Measurements from ENCODE around the gene ARL10.

DNA sequence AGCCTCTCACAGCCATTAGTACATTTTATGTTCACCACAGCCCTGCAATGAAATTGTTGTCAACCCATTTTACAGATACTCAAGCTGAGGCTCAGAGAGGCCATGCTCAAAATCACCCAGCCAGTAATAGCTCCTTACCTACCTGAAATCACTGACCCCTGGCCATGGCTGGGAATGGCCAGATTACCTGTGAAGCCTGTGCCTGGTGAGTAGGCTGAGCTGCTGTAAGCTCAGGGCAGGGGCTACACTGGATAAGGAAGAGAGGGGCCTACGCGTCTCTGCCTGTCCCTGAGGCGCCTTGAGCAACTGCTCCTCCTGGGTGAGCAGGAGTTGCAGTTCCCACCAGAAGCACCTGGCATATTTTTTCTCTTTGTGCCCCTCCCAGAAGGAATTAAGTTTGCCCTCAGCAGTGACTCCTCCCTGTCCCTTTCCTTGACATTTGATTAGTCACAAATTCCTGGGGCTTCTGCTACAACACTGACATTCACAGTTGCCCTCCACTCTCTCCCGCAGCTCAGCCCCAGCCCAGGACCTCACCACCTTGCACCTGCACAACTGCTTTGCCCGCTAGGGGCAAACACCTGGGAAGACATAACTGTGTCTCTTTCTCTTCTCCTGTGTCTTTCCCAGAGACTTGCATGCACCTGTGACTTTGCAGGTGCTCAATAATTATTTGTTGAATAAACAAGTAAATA lies 45.3 kb downstream of the ARL10 start:
- TF ChIP-seq, protein P1, sequence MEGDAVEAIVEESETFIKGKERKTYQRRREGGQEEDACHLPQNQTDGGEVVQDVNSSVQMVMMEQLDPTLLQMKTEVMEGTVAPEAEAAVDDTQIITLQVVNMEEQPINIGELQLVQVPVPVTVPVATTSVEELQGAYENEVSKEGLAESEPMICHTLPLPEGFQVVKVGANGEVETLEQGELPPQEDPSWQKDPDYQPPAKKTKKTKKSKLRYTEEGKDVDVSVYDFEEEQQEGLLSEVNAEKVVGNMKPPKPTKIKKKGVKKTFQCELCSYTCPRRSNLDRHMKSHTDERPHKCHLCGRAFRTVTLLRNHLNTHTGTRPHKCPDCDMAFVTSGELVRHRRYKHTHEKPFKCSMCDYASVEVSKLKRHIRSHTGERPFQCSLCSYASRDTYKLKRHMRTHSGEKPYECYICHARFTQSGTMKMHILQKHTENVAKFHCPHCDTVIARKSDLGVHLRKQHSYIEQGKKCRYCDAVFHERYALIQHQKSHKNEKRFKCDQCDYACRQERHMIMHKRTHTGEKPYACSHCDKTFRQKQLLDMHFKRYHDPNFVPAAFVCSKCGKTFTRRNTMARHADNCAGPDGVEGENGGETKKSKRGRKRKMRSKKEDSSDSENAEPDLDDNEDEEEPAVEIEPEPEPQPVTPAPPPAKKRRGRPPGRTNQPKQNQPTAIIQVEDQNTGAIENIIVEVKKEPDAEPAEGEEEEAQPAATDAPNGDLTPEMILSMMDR (IDR thresholded peaks at IDR 0.05) = no peak
- TF ChIP-seq POLR2A (IDR thresholded peaks at IDR 0.05) = no peak
